HepG2 (cell line): ENCODE measurements around the gene SEC14L1. TPM values are rescaled to one million over a fixed set of nuclear protein-coding genes. Genes with fewer than 3 reads are reported as not detected.
A peak's percentile ranks its signal among the peaks of the same experiment; 100 is the strongest.

Source experiments
- ARID4A ChIP-seq: sonication (generic); formaldehyde crosslinking; IDR thresholded peaks from 2 replicates; pipeline ENCODE4 v1.5.0; 2020; ENCODE audit warnings: mild to moderate bottlenecking, missing genetic modification reagents, borderline replicate concordance
- BHLHE40 ChIP-seq: IDR thresholded peaks from 2 replicates; pipeline ENCODE4 v1.6.1; 2011; ENCODE audit warnings: low read length, improper control_type of control experiment
- HNRNPK ChIP-seq: fragments of 200-400 bp; formaldehyde crosslinking; IDR thresholded peaks from 2 replicates; pipeline ENCODE4 v1.6.1; 2018; ENCODE audit warnings: low read length, low read depth, moderate library complexity, mild to moderate bottlenecking; ENCODE audit not compliant: poor library complexity, severe bottlenecking
- KDM2A ChIP-seq: sonication (generic); formaldehyde crosslinking; IDR thresholded peaks from 2 replicates; pipeline ENCODE4 v1.4.0; 2020; ENCODE audit warnings: low read depth, missing genetic modification reagents, borderline replicate concordance
- MNT ChIP-seq: fragments of 450-650 bp; IDR thresholded peaks from 2 replicates; pipeline ENCODE4 v1.6.1; 2016
- PRDM15 ChIP-seq: sonication (generic); formaldehyde crosslinking; IDR thresholded peaks from 2 replicates; pipeline ENCODE4 v1.4.0; 2020; ENCODE audit warnings: missing genetic modification reagents
- SOX5 ChIP-seq: IDR thresholded peaks from 2 replicates; pipeline ENCODE4 v1.6.1; 2016; ENCODE audit warnings: borderline replicate concordance
- ZKSCAN1 ChIP-seq: fragments of 150-350 bp; IDR thresholded peaks from 2 replicates; pipeline ENCODE4 v1.6.1; 2014; ENCODE audit warnings: low read length
- ZNF10 ChIP-seq: sonication (generic); formaldehyde crosslinking; IDR thresholded peaks from 2 replicates; pipeline ENCODE4 v1.4.0; 2020; ENCODE audit warnings: mild to moderate bottlenecking, low read depth, missing genetic modification reagents, borderline replicate concordance
- ZNF296 ChIP-seq: sonication (generic); formaldehyde crosslinking; conservative IDR thresholded peaks from 2 replicates; pipeline ENCODE4 v1.5.0; 2020; ENCODE audit warnings: mild to moderate bottlenecking, missing genetic modification reagents
- ZNF441 ChIP-seq: sonication (generic); formaldehyde crosslinking; IDR thresholded peaks from 2 replicates; pipeline ENCODE4 v1.7.0; 2021; ENCODE audit warnings: missing genetic modification reagents, borderline replicate concordance
- ZNF512 ChIP-seq: sonication (generic); formaldehyde crosslinking; IDR thresholded peaks from 2 replicates; pipeline ENCODE4 v1.4.0; 2020; ENCODE audit warnings: mild to moderate bottlenecking, missing genetic modification reagents
- ZNF549 ChIP-seq: sonication (generic); formaldehyde crosslinking; IDR thresholded peaks from 2 replicates; pipeline ENCODE4 v1.5.0; 2020; ENCODE audit warnings: missing genetic modification reagents
- ZNF703 ChIP-seq: sonication (generic); formaldehyde crosslinking; IDR thresholded peaks from 2 replicates; pipeline ENCODE4 v1.5.1; 2020; ENCODE audit warnings: missing genetic modification reagents, mild to moderate bottlenecking, moderate library complexity, borderline replicate concordance
- ZNF782 ChIP-seq: sonication (generic); formaldehyde crosslinking; IDR thresholded peaks from 2 replicates; pipeline ENCODE4 v1.4.0; 2020; ENCODE audit warnings: missing genetic modification reagents, mild to moderate bottlenecking, borderline replicate concordance
- ZNF816 ChIP-seq: sonication (generic); formaldehyde crosslinking; IDR thresholded peaks from 2 replicates; pipeline ENCODE4 v1.8.0; 2022; ENCODE audit warnings: missing genetic modification reagents, mild to moderate bottlenecking, borderline replicate concordance
- ZNF883 ChIP-seq: sonication (generic); formaldehyde crosslinking; IDR thresholded peaks from 2 replicates; pipeline ENCODE4 v1.5.1; 2020; ENCODE audit warnings: mild to moderate bottlenecking, missing genetic modification reagents; ENCODE audit errors: not compliant biosample characterization
- polyA plus RNA-seq, 8 experiments: library from polyadenylated mRNA; depleted of rRNA in 3 of 8; stranded (reverse) in 7 of 8; unstranded in 1 of 8; fragments of >200 nt; fragmentation: Illumina TruSeq in 4 of 8; extraction: Trizol in 4 of 8; gene quantifications; 2 replicates each; pipeline versions ENCODE4 v1.2.1 to v1.2.3, GENCODE V29; 2011 to 2016; ENCODE audit warnings: low read depth in 4 of 8, missing spikeins in 1 of 8, mixed read lengths in 1 of 8; ENCODE audit not compliant: insufficient read depth in 1 of 8
- total RNA-seq, 5 experiments: library from RNA; depleted of rRNA; stranded (reverse); fragments of >200 nt; fragmentation: Illumina TruSeq; extraction: Trizol; gene quantifications; 2 replicates each; pipeline ENCODE4 v1.2.3, GENCODE V29; 2016; ENCODE audit warnings: low read depth in 1 of 5

The SEC14L1 gene
- total and polyA plus RNA-seq, 2 of the 13 experiments (the other 11 are each of a cell fraction or from before 2014, with no cell fraction given): 26.3 to 43.9 TPM

GRCh38 chr17:77140878-77141767, at the start of gene SEC14L1 (continued):
- TF ChIP-seq ARID4A (peak; percentile 81), ZNF782 (CRISPR knock-in tag) (no peak), ZNF816 (CRISPR knock-in tag) (peak; percentile 51; the same call in 1 of the 2 replicates), ZNF883 (CRISPR knock-in tag) (peak; percentile 43), SOX5 (CRISPR knock-in tag) (no peak), ZNF549 (no peak), PRDM15 (CRISPR knock-in tag) (peak; percentile 36; the same call in 1 of the 2 replicates), BHLHE40 (no peak; the same call in 1 of the 2 replicates), ZNF441 (CRISPR knock-in tag) (no peak), KDM2A (CRISPR knock-in tag) (no peak; the same call in none of the 2 replicates), ZNF10 (CRISPR knock-in tag) (no peak), ZNF512 (no peak), ZKSCAN1 (no peak), ZNF296 (CRISPR knock-in tag) (no peak), ZNF703 (CRISPR knock-in tag) (no peak), HNRNPK (no peak), MNT (no peak)
